Posterior vena cava (tissue), 2 donors: ENCODE results near the gene SOX10. TPM values are rescaled to one million over a fixed set of nuclear protein-coding genes. Genes with fewer than 3 reads are reported as not detected.
"Not testable (repeated sequence)": the region's sequence is repeated elsewhere in the genome, so short reads cannot be mapped to it uniquely, and the experiment has no call there.

Experiments
- DNase-seq: peaks from one replicate; pipeline ENCODE4 v3.0.0-alpha.2; 2020; ENCODE audit warnings: low spot score
- intact Hi-C, 2 donors: fragments of 100-400 bp; cut with DNase I; formaldehyde crosslinking; loops; one replicate each; pipeline versions ENCODE4 v1.14.1 to v1.14.2; 2022 to 2023
- total RNA-seq, 2 donors: library from RNA; stranded (reverse); fragmentation: NEBNext Ultra II Directional; extraction: Animal tissue kit (Norgen Biotek cat#: 25700); gene quantifications; one replicate each; pipeline ENCODE4 v1.2.1, GENCODE V29; 2021
- donor health status: DM: yes; HTN: yes; CAD: no.
- donor health status: DM: yes; HTN: yes; CAD: no.

Gene SOX10
- total RNA-seq, 2 donors from 2014 or later, result 0.32 to 1.6 TPM

DNA sequence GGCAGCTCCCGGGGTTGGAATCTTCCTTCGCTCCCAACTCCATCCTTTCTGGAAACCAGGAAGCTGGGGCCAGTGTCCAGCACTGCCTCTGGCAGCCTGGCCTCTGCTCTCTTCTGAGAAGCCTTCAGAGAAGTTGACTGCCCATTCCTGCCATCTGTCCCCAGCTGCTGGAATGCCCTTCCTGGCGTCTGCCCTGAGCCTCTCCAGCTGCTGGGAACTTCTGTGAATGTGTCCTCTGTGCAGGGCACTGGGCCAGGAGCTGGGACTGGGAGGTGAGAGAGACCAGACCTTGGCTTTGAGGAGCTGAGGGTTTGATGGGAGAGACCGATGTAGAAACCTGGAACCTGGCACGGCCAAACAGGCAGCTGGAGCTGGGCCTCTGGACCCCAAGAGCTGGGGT, 5.9 kb upstream of the SOX10 start:
- intact Hi-C loops, result no loop called here
- no peak for DNase-seq

DNA sequence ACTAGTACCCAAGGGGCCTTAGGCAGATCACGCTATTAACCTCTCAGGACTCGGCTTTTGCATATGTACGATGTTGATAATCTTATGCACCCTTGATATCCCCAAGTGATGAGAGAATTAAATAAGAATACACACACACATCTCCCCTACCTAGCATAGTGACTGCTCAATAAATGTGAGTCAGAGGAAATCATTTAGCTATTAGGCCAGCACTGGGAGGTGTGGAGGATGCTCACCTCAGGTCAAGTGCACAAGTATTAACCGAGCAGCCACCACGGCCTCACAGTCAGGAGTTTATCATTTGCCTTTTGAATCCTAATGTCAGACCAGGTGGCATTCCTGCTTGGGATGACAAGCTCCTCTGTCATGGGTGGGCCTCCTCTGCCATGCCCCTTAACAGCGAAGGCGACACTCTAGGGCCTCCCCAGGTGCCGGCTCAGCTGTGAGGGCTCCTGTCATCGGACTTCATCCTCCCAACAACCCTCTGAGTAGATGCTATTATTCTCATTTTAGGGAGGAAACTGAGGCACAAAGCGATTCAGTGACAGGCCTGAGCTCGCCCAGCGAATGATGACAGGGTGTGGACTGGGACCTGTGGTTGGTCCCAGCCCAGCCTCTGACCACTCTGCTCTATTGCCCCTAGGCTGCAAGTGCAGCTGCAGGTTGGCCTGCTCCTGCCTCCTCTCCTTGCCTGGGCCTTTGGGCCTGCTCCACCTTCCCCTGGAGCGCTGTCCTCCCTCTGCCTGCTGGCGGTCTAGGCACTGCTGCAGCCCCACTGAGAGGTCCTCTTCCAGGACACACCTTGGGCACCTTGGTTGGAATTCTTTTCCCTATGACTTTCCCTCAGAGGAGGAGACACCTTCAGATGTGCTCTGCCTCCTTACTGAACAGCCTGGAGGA, 5.0 kb upstream of the SOX10 start:
- intact Hi-C loops, result no loop called here

DNA sequence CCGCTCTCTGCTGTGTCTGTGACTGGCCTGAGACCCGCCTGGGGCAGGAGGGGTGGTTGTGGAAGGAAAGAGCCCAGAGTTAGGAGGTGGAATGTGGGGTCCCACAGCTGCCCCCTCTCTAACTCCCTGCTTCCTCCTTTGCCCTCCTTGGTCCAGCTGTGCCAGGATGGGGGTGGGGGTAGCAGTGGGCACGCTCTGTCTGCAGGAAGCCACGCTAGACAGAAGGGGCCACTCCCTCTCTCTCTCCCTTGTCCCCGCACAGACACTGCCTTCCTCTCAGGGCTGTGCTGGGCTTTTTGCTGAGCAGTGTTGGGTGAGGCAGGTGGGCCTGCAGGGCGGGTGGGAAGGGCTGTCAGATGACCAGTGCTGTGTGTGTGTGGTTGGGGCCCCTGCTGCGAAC, 2.0 kb upstream of the SOX10 start:
- no peak for DNase-seq
- intact Hi-C loops, result no loop called here

More for the DNA sequence above, 5.0 kb upstream of the SOX10 start:
- no peak for DNase-seq

DNA sequence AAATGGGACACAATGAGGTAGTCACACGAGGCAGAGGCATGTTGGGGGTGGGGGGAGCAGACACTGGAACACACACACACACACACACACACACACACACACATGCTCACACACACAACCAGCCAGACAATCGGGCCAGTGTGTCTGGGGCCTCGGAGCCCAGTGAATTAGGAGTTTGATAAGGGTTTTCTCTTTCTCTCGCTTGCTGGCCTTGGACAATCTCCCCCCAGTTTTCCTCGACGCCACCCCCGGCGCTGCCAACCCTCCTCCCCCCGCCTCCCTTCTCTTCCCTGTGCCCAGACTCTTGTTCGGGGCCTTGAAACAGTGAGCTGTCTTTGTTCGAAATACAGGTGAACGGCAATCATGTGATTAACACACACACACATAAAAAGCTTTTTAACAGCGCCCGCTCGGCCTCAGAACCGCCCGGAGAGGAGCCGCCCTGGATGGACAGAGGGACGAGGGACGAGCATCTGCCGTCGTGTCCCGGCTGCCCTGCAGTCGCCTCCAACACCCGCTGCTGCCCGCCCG, 1.5 kb upstream of the SOX10 start:
- intact Hi-C loops, result no loop called here
- DNase-seq, result no peak

DNA sequence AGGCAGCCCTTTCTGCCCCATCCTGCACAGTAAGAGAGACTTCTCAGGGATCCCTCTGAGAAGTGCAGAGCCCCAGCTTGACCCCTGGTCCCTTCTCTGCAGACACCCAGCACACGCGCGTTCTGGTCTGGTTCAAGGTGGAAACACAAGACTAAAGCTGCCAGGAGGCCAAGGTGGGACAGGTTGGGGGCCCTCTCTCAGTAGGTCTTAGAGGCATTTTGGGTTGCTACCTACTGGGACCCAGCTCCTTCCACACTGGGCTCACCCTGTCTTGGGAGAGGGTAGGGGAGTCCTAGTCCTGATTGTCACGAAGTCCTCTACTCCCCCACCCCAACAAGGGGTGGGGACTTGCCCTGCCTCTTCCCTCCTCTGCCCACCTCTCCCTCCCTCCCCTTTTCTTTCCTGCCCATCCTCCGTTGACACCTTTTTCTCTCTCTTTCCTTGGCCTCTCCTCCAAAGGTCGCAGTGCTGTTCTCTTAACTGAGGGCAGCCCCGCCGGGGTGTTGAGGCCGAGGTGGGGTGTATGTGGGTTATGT, 763 bp upstream of the SOX10 start:
- no peak for DNase-seq
- intact Hi-C loops, result no loop called here

DNA sequence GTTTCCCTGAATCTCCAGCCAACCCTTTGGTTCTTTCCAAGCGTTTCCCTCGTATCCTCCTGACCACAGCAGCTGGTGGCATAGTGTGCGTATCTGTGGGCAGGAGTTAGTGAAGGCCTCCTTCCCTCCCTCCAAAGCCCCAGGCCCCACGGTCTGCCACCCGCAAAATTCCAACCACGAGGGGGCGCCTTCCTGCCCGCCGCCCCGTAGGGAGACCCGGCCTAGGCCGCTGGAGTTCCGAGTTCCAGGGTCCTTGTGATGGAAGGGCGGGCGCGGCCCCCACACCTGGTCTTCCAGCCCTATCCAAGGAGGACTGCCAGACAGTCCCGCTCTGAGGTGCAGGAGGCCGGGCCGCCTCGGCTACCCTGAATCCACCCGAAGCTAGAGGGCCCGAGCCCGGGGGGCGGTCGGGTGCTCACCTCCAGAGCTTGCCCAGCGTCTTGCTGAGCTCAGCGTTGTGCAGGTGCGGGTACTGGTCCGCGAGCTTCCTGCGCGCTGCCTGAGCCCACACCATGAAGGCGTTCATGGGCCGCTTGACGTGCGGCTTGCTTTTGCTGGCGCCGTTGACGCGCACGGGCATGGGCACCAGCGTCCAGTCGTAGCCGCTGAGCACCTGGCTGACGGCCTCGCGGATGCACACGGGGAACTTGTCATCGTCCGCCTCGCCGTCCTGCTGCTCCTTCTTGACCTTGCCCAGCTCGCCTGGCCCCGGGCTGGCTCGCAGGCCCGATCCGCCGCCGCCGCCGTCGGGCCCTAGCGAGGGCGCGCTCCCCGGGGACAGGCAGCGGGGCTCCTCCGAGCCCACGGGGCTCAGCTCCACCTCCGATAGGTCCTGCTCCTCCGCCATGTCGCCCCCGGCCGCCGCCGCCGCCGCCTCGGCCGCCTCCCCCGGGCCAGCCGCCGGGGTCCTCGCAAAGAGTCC, 1.2 kb downstream of the SOX10 start:
- DNase-seq, result no peak

DNA sequence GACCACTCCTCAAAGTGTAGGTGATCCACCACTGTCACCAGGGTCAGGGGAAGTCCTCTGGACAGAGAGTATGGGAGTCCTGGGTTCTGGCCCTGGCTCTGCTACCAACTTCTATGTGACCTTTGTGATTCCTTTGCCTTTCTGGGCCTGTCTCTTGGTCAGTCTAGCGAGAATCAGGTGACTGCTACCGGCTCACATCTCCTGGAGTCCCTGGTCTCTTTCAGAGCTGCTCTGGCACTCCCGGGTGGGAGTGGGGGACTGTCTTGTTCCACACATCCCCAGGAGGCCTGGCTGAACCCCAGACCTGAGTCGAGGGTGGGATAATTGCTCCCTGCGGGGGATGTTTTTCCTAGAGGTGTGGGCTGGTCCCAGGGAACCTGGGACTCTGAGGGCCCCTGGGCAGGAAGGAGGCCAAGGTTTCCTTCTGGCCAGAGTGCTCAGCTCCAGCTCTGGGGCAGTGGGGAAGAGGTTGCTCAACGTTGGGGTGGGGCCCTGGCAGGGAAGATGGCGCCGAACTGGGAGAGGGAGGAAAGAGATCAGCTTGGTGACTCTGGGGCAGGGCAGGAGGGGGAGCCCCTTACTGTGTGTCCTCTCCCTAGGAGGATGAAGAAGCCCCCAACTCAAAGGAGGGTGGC, 2.1 kb downstream of the SOX10 start:
- no peak for DNase-seq
- intact Hi-C loops, result no loop called here

More for the DNA sequence above, 1.2 kb downstream of the SOX10 start:
- intact Hi-C loops, result no loop called here

DNA sequence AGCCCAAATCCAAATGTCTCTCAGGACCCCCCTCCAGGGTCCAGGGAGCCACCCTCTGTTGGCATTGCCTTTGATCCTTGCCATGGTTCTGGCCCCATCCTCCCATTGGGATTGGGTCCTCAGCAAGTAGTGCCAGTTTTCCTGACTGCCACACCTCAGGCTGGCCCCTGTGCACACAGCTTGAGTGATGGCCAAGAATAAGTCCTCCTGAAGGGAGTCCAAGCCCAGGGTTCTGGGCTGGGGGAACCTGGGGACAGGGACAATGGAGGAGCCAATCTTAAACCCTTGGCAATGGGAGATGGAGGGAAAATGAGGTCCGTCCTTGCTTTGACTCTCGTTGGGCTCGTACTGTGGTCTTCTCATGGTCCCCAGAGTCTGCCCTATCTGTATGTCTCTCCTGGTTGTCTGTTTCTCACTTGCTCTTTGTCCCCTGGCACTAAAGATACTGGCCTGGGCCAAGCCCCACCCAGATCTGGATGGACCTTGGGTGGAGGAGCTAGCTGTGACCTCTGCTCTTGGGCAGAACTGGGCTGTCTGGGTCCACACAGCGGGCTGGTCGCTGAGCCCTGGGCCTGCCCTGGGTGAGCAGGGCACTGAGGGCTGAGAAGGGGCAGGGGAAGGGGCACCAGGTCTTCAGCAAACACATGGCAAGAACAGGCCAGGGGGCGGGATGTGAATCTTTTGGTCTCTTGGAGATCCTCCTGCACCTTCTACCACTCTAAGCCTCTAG, 2.9 kb downstream of the SOX10 start:
- no peak for DNase-seq
- intact Hi-C loops, result no loop called here

DNA sequence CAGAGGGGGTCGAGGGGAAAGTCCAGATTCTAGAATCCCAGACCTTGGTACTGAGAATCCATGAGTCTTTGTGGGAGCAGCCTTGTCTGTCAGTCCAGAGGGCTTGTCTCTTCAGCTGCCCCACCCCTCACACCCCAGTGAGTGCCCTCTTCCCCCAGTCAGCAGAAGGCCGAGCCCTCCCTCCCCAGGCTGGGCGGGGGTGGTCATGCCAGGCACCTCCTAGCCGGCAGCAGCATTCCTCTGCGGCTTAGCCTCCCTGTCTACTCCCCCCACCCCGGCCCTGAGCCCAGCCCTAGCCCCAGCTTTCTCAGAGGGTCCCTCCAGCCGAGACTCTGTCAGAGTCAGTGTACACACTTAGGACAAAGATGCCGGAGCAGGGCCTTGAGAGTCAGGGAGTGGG, 4.6 kb downstream of the SOX10 start:
- no peak for DNase-seq
- intact Hi-C loops, result loop anchor here in 1 of 2 donors (5.0 kb wide), 1 partner anchor 1157 kb away; no protein-coding TSS in a partner anchor

DNA sequence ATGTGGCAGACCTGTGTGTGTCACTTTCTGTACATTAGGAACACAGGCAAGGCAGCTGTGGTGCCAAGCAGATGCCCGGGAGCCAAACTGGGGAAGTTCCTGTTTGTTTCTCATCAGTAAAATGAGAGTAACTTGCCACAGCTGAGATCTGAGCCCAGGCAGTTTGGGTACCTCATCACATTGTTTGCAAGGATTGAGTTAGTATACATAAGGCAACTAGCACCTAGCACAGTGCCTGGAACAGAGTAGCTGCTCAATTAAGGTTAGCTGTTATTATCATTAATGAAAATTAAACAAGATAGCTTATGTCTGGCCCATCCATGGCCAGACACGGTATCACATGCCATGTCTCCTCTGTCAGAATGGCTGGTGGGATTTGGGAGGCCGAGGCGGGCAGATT, 7.8 kb downstream of the SOX10 start:
- intact Hi-C loops, result loop anchor here in 1 of 2 donors (5.0 kb wide), 1 partner anchor 1154 kb away; no protein-coding TSS in a partner anchor
- no peak for DNase-seq

DNA sequence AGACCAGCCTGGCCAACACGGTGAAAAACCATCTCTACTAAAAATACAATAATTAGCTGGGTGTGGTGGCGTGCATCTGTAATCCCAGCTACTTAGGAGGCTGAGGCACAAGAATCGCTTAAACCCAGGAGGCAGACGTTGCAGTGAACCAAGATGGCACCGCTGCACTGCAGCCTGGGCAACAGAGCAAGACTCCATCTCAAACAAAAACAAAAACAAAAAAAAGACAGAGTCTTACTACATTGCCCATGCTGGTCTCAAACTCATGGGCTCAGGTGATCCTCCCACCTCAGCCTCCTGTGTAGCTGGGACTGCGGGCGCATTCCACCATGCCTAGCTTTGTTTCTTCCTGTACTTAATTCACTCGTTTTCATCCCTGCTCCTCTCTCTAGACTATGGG, 8.3 kb downstream of the SOX10 start:
- DNase-seq, result not testable (repeated sequence)
- intact Hi-C loops, result loop anchor here in 1 of 2 donors (5.0 kb wide), 1 partner anchor 1154 kb away; no protein-coding TSS in a partner anchor

DNA sequence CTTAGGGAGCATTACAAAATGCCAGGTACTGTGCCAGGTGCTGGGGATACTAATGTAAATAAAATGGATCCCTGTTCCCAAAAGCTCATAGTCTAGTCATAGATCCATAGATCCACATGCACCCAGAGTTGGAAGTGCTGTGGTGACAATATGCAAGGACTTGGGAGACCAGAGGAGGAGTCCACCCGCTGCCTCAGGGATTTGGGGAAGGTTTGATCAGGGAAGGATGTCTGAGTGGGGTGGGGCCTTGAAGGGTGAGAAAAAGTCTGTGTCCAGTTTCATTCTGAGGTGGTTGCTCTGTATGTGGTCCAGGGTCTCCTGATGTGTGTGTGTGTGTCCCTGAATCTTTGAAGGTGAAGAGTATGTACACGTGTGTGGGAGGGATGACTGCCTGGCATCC, 9.2 kb downstream of the SOX10 start:
- intact Hi-C loops, result loop anchor here in 1 of 2 donors (5.0 kb wide), 1 partner anchor 1153 kb away; no protein-coding TSS in a partner anchor
- DNase-seq, result no peak

DNA sequence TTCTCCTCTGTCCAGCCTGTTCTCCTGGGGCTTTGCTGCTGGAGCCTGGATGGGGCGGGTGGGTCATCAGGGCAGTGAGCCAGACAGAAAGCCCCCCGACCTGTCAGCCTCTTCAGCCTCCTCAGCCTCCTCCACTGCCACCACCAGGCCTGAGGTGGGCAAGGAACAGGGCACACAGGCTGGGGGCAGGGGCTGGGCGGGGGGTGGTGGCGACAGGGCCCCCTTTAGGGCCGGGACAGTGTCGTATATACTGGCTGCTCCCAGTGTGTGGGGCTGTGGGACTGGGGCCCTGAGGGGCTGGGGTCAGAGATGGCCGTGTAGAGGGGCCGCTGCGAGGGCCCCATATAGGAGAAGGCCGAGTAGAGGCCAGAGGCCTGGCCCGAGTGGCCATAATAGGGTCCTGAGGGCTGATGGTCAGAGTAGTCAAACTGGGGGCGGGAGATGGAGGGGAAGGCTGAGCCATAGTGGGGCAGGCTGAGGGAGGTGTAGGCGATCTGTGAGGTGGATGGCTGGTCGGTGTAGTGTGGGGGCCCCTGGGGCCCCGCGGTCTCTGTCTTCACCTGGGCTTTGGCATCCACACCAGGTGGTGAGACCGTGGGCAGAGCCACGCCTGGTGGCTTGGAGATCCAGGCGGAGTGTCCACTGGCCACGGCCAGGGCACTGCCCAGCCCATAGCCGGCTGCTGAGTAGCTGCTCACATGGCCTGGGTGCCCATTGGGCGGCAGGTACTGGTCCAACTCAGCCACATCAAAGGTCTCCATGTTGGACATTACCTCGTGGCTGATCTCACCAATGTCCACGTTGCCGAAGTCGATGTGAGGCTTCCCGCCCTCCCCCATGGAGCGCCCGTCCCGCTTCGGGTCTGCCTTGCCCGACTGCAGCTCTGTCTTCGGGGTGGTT, 10.8 kb downstream of the SOX10 start:
- intact Hi-C loops, result loop anchor here in 1 of 2 donors (5.0 kb wide), 1 partner anchor 1246 kb away; no protein-coding TSS in a partner anchor
- DNase-seq, result no peak

DNA sequence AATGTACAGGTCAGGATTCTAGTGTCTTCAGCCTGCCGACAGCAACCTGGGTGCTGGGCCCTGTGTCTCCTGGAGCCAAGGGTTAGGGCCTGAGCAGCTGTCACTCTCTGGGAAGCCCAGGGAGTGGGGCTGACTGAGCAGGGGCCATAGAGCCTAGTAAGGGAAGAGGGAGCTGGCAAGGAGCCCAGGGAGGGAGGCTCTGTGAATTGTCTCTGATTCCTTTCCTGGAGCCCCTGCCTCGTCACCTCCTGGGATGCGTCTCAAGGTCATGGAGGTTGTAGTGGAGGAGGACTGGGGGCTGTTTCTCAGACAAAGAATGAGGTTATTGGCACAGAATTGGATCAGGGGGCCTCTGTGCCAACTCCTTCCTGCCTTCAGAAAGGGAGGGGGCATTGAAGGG, 11.8 kb downstream of the SOX10 start:
- intact Hi-C loops, result loop anchor here in 1 of 2 donors (5.0 kb wide), 1 partner anchor 1245 kb away; no protein-coding TSS in a partner anchor
- DNase-seq, result no peak

DNA sequence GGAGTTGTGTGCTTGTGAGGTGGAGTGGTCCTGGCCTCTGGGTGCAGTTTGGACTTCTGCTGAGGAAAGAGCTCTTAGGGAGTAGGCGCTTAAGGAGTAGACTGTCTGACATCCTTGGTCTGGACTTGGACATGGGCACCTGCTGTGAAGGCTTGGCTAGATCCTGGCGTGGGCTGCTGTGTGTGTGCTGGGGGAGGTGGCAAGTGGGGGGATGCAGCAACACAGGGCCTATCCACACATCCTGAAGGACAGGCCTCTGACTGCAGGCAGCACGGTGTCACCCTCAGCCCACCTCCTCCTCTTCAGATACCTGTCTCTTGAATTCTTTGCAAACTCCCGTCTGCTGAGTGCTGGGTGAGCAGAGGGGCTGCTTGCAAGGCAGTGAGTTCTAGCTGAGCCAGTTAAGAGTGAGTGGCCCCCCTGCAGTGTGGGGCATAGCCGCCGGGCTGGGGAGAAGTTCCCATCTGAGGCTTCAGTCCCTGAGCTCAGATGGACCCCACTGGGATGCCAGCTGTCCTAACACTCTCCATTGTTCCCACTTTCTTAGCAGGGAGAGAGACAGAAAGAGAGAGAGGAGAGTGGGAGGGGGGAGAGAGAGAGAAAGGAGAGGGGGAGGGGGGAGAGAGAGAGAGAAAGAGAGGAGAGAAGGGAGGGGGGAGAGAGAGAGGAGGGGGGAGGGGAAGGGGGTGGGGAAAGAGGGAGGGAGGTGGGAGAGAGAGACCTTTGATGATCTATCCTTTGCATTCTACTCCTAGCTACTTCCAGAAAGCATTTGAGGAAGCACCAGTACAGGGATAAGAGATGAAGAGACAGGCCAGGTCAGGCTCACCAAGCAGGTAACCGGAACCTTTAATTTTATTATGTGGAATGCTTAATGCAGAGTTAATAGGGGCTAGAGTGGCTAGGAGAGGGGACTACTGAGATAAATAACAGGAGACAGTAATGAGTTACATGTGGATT, 12.6 kb downstream of the SOX10 start:
- intact Hi-C loops, result loop anchor here in 1 of 2 donors (5.0 kb wide), 1 partner anchor 1244 kb away; no protein-coding TSS in a partner anchor

DNA sequence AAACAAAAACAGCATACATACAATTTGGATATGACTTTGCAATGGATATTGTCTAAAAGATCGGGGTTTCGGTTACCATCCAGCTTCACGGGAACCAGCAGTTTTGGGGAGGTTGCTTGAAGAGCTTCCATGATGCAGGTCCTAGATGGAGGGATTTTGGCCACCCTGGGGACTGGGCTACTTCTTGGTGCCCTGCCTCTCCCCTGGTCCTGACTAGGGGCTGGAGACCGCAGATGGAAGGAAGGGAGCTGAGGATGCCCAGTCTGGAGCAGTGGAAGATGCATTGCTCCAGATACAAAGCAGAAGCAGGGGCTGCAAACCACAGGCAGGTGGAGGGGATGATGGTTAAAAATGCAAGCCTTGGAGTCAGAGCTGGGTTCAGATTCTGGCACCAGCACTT, 13.5 kb downstream of the SOX10 start:
- intact Hi-C loops, result loop anchor here in 1 of 2 donors (5.0 kb wide), 1 partner anchor 1244 kb away; no protein-coding TSS in a partner anchor
- no peak for DNase-seq

More for the DNA sequence above, 12.6 kb downstream of the SOX10 start:
- DNase-seq, result no peak
